Epidermal melanocyte (primary cell): ENCODE results near the gene SLC6A18.
"Not testable (repeated sequence)": the region's sequence is repeated elsewhere in the genome, so short reads cannot be mapped to it uniquely, and the experiment has no call there.

ENCODE experiments used
- DNase-seq: peaks from one replicate; pipeline ENCODE4 v3.0.0; 2011; ENCODE audit warnings: low spot score; ENCODE audit not compliant: insufficient read length

The SLC6A18 gene

GRCh38 chr5:1251678-1252580 is 26.7 kb downstream of the SLC6A18 start:
- DNase-seq = no peak

DNA sequence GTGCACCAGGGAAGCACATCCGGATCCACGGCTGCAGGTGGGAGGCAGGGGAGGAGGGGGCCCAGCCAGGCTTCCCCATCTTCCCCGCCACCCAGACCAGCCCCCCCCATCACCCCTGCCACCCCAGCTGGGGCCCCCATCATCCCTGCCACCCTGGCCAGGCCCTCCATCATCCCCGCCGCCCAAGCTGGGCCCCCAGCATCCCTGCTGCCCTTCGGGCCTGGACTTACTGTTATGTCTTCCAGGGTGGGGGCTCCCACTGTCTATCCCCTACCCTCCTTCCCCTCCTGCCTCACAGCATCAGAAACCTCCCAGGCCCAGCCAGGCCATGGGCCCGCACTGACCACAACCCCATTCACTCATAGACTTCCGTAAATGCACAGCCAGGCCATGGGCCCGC is 27.5 kb downstream of the SLC6A18 start:
- no peak for DNase-seq

DNA sequence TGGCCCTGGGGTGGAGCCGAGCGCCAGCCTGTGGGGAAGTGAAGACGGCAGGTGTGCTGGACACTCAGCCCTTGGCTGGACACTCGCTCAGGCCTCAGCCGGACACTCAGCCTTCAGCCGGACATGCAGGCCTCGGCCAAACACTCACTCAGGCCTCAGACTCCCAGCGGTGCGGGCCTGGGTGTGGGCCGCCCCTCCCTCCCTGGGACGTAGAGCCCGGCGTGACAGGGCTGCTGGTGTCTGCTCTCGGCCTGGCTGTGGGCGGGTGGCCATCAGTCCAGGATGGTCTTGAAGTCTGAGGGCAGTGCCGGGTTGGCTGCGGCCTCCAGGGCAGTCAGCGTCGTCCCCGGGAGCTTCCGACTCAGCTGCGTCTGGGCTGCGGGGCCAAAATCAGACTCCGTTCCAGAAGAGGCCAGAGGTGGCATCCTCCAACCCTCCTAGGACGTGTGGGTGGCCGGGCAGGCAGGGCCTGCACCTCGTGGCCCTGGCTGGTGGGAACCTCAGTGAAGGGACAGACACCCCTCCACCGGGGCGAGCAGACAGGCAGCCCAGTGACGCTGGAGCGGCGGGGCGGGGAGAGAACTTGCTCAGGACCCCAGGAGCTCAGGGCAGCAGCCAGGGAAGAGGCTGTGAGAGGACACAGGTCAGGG is 28.4 kb downstream of the SLC6A18 start:
- no peak for DNase-seq

DNA sequence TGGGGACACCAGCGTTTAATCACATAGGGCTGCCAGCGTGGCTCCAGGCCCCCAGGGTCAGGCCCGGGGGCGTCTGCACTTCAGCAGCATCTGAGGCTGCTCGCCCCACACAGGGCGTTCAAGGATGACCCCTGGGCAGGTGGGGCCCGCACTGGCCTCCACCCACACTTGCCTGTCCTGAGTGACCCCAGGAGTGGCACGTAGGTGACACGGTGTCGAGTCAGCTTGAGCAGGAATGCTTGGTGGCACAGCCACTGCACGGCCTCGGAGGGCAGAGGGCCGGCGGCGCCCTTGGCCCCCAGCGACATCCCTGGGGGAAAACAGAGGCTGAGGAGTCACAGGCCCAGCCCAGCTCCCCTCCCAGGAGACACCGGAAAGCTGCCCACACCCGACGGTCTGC is 29.0 kb downstream of the SLC6A18 start:
- DNase-seq = no peak

DNA sequence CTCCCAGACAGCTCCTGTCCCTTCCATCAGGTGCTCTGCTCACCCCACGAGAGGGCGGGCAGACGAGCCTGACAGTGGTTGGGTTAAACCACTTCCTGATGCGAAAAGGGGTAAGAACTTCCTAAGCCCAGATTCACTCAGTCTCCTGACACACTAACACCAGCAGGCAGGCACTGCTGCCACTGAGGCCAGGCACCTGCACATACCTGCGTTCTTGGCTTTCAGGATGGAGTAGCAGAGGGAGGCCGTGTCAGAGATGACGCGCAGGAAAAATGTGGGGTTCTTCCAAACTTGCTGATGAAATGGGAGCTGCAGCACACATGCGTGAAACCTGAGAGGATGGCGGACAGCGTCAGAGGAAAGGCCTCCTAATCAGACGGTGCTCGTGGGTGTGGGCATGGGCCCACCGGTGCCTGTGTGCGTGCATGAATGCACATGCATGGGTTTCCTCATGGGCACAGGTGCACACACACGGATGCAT is 29.9 kb downstream of the SLC6A18 start:
- no peak for DNase-seq

- no peak for DNase-seq
These were observed 31.6 kb downstream of the SLC6A18 start for GRCh38 chr5:1256776-1257175.

DNA sequence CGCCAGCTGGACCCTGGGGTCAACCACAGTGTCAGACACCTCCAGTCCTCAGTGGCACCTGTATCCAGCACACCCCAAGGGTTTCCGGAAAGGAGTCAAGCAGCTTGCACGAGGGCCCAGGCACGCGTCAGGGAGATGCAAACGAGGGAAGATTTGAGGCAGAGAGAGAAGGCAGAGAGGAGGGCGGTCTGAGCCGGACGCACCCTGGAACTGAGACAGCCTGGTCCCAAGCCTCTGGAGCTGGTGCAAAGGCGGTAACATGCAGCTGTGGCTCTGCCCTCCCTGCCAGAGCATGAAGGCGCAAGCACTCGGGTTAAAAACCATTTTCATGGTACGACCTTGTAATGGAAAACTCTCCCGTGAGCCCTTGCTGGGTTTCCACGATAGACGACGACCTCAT is 32.2 kb downstream of the SLC6A18 start:
- DNase-seq = no peak

DNA sequence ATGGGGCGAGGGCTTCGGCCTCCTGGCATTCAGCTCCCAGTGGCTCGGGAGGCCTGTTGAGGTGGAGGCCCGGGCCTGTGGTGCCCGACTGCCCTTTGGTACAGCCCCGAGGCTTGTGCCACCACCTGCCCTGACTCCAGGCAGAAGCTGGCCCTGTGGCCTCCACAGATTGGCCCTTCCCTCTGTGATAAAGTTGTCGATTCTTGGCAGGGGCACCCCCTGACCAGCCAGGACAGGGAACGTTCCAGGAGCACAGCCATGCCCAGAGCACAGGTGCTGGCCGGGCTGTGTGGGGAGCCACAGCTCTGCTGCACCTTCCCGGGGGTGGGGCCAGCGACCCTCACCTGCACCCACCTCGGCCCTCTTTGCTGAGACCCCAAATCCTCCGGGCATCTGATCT is 32.7 kb downstream of the SLC6A18 start:
- DNase-seq = no peak

- DNase-seq = no peak
These were observed 34.8 kb downstream of the SLC6A18 start for GRCh38 chr5:1259806-1260480.

DNA sequence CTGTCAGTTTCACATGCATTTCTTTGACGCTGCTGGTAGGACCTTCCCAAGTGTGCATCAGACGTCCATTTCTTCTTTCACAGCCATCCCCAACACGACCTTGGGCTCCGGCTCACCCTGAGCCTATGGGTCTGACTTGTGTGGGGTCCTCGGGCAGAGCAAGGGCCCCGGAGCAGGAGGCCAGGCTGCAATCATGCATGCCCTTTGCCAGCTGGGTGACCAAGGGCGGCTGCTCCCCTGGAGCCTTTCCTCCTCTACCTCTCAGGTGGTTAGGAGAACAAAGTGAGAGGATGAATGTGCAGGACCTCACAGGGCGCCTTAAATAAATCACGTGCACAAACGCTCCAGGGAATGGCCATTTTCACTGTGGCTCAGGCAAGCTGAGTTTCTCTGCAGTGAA is 36.5 kb downstream of the SLC6A18 start:
- no peak for DNase-seq

GRCh38 chr5:1262381-1262780 is 37.2 kb downstream of the SLC6A18 start:
- DNase-seq = no peak

- no peak for DNase-seq
These were observed 39.0 kb downstream of the SLC6A18 start for GRCh38 chr5:1264211-1264610.

DNA sequence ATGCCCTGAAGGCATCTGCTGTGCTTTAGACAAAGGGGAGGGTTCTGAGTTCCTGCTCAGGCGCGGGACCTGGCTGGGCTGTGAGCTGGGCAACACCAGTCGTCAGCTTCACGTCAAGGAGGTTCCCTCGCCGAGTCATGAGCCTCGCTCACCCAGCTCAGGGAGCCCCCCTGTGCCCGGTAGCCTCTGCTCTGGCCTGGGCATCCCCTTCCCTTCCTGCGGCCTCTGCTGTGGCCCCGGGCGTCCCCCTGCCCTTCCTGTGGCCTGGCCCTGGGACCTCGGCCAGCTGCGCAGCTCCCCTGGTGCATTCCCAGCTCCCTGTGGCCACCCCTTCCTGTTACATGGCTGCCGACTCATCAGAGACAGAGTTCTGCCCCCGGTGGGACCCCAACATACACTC is 39.8 kb downstream of the SLC6A18 start:
- no peak for DNase-seq

DNA sequence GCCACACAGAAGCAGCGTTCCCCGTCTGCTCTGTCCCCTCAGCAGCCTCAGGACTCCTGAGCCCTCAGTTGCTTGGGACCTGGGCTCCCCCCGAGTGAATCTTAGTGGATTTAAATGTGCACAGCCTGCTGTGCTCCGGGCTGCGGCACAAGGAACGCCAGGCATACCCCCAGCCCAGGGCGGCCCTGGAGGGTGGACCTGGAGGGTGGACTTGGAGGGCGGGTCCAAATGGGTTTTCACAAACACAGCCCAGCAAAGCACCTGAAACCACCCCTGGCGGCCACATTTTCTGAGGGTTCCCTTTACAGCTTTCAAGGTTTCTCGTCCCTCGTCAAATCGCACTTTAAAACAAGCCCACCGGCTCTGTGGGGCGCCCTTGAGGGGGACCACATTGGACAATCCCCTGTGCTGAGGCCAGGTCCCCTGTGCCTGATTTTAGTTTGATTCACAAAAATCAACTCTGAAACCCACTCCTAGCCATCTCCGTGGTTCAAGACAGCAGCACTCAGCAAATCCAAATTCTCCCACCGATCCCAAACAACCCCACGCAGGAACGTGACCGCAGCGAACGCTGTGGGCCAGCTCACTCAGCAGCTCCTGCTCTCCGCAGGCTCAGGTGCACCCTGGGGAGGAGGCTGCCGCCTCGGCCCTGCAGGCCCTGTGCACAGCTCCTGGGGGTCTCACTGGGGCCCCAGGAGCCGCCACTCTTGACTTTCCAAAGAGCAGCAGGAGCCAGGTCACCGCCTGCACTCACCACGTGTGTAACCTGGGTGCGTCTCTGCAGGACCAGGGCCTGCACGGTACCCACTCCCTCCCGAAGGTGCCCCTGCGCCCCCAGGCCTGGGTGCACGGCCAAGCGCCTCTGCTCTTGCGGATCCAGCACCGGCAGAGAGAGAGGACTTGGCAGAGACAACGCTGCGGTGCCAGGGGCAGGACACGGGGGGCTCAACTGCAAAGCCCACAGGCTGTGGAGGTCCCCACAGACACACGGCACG is 40.6 kb downstream of the SLC6A18 start:
- no peak for DNase-seq

- no peak for DNase-seq
These were observed 41.6 kb downstream of the SLC6A18 start for GRCh38 chr5:1266791-1267190.

DNA sequence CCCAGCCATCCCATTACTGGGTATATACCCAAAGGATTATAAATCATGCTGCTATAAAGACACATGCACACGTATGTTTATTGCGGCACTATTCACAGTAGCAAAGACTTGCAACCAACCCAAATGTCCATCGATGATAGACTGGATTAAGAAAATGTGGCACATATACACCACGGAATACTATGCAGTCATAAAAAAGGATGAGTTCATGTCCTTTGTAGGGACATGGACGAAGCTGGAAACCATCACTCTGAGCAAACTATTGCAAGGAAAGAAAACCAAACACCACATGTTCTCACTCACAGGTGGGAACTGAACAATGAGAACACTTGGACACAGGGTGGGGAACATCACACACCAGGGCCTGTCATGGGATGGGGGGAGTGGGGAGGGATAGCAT is 42.3 kb downstream of the SLC6A18 start:
- not testable (repeated sequence) for DNase-seq

DNA sequence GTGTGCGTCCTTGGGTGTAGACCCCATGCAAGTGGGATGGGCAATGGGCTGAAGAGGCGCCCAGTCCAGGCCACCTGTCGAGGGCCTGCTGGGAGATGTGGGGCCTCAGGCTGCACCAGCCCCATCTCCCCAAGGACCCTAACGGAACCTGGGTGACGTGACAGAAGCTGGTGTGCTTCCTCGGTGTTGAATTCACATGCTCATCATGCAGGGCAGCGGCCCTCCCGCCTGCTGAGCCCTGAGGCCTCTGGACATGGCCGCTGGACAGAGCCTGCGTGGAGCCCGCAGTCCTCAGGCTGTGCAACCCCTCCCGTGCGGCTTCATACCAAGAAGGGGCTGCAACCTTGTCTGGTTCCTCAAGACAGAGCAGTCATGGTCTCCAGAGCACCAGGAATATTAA is 42.9 kb downstream of the SLC6A18 start:
- no peak for DNase-seq

DNA sequence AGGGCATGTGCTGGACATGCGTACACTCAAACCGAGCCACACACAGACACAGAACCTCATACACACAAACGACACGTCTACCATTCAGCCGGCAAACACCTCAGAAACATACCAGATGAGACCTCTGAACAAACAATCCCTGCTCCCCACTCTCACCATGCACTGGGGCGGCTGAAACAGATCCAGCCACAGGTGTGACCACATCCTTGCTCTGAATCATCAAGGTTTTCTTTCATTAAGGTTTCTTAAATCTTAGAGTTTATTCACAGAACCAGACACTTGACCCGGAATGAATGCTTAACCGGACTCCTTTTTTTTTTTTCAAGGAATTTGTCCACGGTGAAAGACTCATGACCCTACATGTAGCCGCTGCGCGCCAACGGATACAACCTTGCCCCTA is 43.5 kb downstream of the SLC6A18 start:
- DNase-seq = no peak

DNA sequence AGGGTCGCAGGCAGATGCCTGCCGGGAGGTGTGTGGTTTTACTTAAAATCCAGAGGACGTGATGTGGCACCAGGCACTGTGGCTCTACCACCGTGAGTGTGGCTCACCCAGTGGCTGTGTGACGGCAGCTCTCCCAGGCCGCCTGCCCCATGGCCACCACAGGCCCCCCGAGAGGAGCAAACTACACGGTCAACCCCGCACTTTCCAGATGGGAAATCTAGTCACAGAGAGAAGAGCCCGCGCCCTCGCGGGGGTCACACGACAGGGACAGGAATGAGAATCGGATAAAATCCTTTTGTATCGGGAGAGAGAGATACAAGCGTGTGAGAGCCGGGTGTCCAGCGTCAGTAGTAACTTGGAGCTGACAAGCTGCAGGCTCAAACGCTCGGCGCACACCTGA is 45.2 kb downstream of the SLC6A18 start:
- no peak for DNase-seq

GRCh38 chr5:1270933-1271914 is 46.0 kb downstream of the SLC6A18 start:
- DNase-seq = no peak
